Activated T-cell treated with anti-CD3 and anti-CD28 coated beads for 1 hour (primary cell): ENCODE data around the gene ZNF93.
"Not testable (repeated sequence)": the region's sequence is repeated elsewhere in the genome, so short reads cannot be mapped to it uniquely, and the experiment has no call there.

Source experiments
- DNase-seq: peaks from one replicate; pipeline ENCODE4 v3.0.0-alpha.2; 2020; ENCODE audit warnings: low read depth

The ZNF93 gene

DNA sequence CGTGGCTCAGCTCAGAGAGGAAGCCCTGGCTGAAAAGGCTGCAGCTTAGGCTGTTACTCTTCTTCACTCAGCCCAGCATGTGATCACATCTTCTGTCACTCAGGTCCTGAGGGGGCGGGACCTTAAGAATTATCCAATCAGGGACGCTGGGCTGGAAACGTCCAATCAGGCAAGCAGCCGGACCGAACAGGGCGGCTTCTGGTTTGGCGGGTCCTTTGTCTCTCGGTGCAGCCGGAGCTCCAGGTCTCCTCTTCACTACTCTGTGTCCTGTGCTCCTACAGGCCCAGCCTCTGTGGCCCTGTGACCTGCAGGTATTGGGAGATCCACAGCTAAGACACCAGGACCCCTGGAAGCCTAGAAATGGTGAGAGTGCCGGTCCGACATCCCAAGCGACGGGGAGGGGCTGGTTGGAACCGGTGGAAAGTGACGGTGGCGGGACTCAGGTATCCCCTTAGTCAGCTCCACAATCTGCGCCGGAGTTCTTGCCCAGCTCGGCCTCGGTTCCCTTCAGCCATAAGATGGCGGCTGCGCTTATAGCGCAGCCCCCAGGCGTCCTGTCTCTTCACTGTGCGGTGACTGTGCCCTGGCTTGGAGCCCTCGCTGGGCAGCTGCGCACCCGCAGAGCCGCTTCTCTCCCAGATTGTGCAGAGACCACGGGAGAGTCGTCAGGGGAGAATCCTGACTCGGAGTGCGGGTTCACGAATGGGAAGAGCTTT, at the start of gene ZNF93:
TSS of gene ZNF93 (plus strand) at position 218 of the 716 bp plus-strand sequence. CDS start at position 361, 143 bp downstream.
- peak; percentile 82 for DNase-seq

GRCh38 chr19:19851740-19852139, 49.0 kb upstream of the ZNF93 start:
- not testable (repeated sequence) for DNase-seq

GRCh38 chr19:19858751-19859150, 42.0 kb upstream of the ZNF93 start:
- DNase-seq: no peak

DNA sequence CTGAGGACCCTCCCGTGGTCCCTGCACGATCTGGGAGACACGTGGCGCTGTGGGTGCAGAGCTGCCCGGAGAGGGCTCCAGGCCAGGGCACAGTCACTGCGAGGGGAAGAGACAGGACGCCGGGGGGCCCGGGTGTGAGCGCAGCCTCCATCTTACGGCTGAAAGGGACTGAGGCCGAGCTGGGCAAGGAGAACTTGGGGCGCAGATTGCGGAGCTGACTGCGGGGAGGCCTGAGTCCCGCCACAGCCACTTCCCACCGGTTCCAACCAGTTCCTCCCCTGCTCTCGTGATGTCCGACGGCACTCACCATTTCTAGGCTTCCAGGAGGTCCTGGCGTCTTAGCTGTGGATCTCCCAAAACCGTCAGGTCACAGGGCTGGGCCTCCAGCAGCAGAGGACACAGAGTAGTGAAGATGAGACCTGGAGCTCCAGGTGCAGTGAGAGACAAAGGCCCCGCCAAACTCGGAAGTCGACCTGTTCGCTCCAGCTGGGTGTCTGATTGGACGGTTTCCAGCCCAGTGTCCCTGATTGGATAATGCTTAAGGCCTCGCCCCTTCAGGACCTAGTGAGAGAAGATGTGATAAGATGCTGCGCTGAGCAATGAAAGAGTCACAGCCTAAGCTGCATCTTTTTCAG, 39.9 kb upstream of the ZNF93 start:
- DNase-seq: peak; percentile 14

DNA sequence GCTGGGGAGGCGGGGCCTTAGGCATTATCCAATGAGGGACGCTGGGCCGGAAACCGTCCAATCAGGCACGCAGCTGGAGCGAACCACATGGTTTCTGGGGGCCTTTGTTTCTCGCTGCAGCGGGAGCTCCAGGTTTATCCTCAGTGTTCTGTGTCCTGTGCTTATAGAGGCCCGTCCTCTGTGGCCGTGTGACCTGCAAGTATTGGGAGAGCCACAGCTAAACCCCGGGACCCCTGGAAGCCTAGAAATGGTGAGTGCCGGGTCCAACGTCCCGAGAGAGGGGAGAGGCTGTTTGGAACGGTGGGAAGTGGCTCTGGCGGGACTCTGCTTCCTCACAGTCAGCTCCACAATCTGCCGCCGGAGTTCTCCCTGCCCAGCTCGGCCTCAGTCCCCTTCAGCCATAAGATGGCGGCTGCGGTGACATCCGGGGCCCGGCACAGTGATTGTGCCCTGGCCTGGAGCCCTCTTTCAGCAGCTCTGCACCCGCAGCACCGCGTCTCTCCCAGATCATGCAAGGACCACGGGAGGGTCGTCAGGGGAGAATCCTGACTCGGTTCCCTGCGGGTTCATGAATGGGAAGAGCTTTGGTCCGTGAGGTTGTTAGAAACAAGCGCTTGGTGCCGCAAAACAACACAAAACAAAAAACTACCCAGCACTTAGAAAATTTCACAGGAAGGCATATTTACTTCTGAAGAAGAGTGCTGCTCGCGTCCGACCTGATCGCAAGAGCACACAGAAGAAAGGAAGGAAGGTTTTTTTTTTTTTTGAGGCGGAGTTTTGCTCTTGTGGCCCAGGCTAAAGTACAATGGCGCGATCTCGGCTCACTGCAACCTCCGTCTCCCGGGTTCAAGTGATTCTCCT, 34.8 kb upstream of the ZNF93 start, which contains the start of gene ZNF253:
TSS of gene ZNF253 (plus strand) at position 133 of the 861 bp plus-strand sequence. CDS start at position 248, 115 bp downstream.
- peak; percentile 93 for DNase-seq

GRCh38 chr19:19866611-19867248, 34.0 kb upstream of the ZNF93 start:
- DNase-seq: peak; percentile 8

DNA sequence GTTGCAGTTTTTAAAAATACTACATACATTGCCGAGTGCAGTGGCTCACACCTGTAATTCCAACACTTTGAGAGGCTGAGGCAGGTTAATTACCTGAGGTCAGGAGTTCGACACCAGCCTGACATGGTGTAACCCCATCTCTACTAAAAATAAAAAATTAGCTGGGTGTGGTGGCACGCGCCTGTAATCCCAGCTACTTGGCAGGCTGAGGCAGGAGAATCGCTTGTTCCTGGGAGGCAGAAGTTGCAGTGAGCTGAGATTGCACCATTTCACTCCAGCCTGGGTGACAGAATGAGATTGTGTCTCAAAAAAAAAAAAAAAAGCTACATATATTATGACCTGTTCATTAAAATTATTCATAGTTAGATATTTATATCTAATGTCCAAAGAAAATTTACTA, 30.7 kb upstream of the ZNF93 start:
- DNase-seq: not testable (repeated sequence)

DNA sequence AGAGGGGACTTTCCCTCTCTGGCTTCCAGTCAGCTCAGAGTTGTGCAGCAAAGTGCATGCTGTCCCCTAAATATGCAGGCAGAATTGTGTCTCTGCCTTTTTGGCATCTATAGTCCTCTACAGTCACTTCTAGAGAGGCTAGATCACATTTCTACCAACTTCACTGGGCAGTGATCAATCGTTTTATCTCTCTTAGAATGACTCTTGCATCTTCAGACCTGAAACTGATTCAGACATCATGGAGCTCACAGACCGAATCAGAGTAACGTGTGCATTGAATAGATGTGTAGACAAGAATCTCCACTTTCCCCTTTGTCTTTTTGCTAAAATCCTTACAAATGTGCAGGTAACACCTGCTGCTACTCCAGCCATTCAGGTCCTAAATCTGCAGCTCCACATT, 28.8 kb upstream of the ZNF93 start:
- no peak for DNase-seq

- DNase-seq: no peak
These were observed 27.4 kb upstream of the ZNF93 start for GRCh38 chr19:19873381-19873780.

DNA sequence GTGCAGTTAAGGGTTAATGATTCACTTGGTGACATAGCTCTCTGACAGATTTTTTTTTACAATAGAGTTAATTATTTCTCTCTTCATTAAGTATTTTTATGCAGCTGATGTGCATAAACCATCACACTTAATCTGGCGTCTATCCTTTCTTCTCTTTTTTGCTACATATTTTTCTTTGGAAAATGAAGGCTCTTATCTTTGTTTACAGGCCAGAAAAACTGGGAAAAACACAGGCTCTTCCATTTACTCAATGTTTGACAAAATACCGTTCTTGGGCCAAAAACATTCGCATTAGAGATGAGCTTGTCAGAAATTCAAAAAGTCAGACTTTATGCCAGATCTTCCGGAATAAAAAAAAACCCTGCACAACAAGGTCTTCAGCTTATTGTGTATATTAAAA, 23.0 kb upstream of the ZNF93 start:
- no peak for DNase-seq

- DNase-seq: no peak
These were observed 16.2 kb upstream of the ZNF93 start for GRCh38 chr19:19884583-19884982.

DNA sequence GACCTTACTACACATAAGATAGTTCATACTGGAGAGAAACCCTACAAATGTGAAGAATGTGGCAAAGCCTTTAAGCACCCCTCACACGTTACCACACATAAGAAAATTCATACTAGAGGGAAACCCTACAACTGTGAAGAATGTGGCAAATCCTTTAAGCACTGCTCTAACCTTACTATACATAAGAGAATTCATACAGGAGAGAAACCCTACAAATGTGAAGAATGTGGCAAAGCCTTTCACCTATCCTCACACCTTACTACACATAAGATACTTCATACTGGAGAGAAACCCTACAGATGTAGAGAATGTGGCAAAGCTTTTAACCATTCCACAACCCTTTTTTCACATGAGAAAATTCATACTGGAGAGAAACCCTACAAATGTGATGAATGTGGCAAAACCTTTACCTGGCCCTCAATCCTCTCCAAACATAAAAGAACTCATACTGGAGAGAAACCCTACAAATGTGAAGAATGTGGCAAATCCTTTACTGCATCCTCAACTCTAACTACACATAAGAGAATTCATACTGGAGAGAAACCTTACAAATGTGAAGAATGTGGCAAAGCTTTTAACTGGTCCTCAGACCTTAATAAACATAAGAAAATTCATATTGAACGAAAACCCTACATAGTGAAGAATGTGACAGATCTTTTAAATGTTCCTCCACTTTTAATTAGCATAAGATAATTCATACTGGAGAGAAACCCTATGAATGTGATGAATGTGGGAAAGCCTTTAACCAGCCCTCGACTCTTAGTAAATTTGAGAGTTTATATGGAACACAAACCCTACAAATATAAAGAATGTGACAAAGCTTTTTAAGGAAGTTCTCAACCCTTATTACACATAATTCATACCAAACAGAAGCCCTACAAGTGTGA, 8.4 kb upstream of the ZNF93 start:
- DNase-seq: not testable (repeated sequence)

GRCh38 chr19:19900139-19900728, 512 bp upstream of the ZNF93 start:
- DNase-seq: no peak

- not testable (repeated sequence) for DNase-seq
These were observed 6.8 kb downstream of the ZNF93 start for GRCh38 chr19:19907551-19907950.

GRCh38 chr19:19909654-19910053, 8.9 kb downstream of the ZNF93 start:
- no peak for DNase-seq

GRCh38 chr19:19911150-19911549, 10.4 kb downstream of the ZNF93 start:
- DNase-seq: no peak

DNA sequence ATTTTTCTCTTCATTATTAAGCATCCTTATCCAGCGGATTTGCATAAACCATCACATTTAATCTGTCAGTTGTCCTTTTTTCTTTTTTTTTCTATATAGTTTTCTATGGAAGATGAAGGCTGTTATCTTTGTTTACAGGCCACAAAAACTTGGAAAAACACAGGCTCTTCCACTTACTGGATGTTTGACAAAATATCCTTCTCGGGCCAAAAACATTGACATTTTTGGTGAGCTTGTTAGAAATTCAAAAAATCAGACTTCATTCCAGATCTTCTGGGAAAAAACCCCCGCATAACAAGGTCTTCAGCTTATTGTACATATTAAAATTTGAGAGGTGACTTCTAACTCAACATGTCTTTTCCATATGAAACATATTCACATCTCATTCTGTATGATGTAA, 13.8 kb downstream of the ZNF93 start:
- no peak for DNase-seq

DNA sequence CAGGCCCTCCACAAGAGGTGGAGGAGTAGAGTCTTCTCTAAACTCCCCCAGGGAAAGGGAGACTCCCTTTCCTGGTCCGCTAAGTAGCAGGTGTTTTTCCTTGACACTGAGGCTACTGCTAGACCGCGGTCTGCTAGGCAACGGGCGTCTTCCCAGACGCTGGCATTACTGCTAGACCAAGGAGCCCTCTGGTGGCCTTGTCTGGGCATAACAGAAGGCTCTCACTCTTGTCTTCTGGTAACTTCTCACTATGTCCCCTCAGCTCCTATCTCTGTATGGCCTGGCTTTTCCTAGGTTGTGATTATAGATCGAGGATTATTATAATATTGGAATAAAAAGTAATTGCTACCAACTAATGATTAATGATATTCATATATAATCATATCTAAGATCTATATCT, 29.7 kb downstream of the ZNF93 start:
- not testable (repeated sequence) for DNase-seq

DNA sequence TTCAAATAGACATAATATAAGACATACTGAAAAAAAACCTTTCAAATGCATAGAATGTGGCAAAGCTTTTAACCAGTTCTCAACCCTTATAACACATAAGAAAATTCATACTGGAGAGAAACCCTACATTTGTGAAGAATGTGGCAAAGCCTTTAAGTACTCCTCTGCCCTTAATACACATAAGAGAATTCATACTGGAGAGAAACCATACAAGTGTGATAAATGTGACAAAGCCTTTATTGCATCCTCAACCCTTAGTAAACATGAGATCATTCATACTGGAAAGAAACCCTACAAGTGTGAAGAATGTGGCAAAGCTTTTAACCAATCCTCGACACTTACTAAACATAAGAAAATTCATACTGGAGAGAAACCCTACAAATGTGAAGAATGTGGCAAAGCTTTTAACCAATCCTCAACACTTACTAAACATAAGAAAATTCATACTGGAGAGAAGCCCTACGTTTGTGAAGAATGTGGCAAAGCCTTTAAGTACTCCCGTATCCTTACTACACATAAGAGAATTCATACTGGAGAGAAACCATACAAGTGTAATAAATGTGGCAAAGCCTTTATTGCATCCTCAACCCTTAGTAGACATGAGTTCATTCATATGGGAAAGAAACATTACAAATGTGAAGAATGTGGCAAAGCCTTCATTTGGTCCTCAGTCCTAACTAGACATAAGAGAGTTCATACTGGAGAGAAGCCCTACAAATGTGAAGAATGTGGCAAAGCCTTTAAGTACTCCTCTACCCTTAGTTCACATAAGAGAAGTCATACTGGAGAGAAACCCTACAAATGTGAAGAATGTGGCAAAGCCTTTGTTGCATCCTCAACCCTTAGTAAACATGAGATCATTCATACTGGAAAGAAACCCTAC, 32.9 kb downstream of the ZNF93 start:
- DNase-seq: not testable (repeated sequence)

DNA sequence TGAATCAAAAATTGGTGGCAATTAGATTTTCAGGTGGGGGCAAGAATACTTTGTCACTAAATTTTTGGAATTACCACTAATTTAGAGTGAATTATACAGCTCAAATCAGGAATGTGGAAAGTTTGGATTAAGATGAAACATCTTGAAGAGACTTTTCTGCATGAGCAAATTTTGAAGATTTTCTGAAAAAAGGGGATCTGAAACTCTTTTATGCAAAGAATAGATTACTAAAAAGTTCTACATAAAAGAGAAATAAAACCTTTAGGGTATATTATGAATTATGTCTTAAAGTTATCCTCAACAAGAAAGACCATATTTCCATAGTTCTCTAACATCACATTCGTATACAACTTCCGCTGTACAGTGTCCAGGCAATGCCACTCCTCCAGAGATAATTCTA, 36.7 kb downstream of the ZNF93 start:
- DNase-seq: no peak
